Measurements from ENCODE around the gene TRMT61A. TPM values are rescaled to one million over a fixed set of nuclear protein-coding genes. Genes with fewer than 3 reads are reported as not detected.

TRMT61A gene
- total RNA-seq, 1 donor from 2014 or later = 9.0 TPM

DNA sequence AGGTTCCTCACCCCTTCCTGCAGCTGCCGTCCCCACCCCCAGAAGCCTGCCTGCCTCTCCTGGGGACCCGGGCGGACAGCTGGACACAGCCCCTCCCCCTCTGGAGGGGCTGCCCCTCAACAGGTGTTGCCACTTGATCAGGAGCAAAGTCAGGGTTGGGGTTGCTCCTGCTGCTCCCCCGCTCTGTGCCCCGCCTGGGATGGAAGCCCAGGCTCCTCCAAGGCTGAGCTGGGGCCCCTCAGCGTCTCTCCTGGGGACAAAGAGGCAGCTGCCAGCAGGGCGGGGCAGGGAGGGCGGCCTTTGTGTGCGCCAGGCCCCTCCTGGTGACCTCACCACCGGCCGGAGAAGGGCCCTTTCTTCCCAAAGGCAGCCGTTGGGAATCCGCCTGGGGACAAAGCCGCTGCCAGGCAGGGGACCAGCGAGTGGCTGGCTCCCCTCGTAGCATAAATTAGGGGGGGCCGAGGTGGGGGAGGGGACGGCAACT lies 13.7 kb downstream of the TRMT61A start:
- H3K4me3 ChIP-seq (ENCODE audit: low read depth, low read length) = no peak overlapping the region
- DNase-seq (ENCODE audit: low read depth) = no peak
- TF ChIP-seq, protein P1, sequence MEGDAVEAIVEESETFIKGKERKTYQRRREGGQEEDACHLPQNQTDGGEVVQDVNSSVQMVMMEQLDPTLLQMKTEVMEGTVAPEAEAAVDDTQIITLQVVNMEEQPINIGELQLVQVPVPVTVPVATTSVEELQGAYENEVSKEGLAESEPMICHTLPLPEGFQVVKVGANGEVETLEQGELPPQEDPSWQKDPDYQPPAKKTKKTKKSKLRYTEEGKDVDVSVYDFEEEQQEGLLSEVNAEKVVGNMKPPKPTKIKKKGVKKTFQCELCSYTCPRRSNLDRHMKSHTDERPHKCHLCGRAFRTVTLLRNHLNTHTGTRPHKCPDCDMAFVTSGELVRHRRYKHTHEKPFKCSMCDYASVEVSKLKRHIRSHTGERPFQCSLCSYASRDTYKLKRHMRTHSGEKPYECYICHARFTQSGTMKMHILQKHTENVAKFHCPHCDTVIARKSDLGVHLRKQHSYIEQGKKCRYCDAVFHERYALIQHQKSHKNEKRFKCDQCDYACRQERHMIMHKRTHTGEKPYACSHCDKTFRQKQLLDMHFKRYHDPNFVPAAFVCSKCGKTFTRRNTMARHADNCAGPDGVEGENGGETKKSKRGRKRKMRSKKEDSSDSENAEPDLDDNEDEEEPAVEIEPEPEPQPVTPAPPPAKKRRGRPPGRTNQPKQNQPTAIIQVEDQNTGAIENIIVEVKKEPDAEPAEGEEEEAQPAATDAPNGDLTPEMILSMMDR (conservative IDR thresholded peaks at IDR 0.05; ENCODE audit: low read depth, low read length) = no peak

DNA sequence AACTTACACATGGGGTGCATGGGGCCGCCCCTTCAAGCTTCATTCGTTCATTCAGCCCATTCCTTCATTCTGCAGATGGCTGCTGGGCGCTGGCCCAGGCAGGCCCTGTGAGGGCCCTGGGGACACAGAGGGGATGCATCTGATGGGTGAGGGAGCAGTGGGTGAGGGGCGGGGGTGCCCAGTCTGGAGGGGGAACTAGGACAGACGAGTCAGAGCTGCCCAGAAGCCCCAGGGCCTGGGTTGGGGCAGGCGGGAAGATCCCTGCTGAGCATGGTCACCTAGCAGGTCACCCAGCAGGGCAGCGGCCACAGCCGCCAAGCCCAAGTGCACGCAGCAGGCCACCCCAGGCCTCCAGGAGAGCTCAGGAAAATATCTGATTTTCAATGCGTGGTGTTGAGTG lies 14.1 kb downstream of the TRMT61A start:
- DNase-seq (ENCODE audit: low read depth) = no peak
- TF ChIP-seq, protein P1 (conservative IDR thresholded peaks at IDR 0.05; ENCODE audit: low read depth, low read length) = no peak
- H3K4me3 ChIP-seq (ENCODE audit: low read depth, low read length) = no peak overlapping the region

DNA sequence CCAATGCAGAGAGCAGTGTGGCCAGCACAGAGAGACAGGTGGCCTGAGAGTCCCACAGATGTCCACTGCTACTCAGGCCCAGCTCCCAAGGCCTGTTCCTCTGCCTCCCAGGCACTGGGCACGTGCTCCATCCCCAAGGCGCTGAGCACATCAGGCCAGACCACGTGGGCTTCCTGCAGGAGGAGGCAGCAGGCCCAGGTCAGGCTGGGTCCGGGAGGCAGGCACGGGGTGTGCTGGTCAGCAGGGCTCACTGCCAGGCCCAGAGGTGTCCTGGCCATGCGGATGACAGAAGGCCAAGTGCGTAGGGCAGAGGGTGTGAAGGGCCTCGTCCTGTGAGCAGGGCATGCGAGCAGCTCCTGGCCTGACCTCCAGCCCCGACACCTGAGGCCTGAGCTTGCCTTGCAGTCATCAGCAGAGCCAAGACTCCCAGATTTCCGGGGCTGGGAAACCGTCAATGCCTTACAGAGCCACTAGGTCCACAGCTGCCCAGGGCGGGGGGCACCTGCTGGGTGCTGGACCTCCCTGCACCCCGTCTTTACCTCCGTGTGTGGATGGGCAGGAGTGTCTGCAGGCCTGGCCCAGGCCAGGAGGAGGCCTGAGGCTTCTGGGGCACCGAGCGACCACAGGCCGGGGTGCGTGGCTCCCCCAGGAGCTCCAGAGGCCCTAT lies 14.9 kb downstream of the TRMT61A start:
- H3K4me3 ChIP-seq (ENCODE audit: low read depth, low read length) = no peak overlapping the region
- TF ChIP-seq, protein P1 (conservative IDR thresholded peaks at IDR 0.05; ENCODE audit: low read depth, low read length) = no peak
- no peak for DNase-seq (ENCODE audit: low read depth)

DNA sequence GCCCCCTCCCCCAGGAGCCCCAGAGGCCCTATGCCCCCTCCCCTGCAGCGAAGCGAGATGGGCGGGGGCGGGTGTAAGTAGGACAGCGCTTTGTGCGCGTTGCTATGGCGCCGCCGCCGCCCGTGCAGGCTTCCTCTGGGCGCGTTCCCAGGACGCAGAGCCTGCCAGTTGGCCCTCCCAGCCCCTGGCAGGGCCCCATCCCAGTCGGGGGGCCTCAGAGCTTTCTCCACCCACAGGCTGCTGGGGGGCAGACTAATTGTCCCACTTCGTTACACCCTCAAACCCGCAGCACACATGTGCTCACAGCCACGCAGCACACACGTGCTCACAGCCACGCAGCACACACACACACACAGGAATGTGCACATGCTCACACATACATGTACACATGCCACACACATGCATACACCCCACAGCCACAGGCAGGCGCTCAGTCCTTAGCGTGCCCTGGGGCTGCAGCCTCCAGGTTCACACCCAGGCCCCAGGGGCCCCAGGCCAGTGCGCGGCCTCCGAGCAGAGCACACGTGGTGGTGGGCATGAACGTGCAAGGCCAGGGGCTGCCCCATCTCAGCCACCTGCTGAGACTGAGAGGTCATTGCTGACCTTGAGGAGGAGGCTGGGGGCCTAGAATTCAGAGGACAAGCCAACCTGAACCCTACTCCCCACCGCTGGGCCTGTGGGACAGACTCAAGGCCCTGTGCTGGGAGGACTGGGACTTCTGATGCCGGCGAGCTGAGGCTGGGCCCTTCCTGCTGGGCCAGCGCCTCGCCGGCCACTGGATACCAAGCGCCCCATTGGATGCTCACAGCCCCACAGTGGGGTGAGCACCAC lies 15.6 kb downstream of the TRMT61A start:
- TF ChIP-seq, protein P1 (conservative IDR thresholded peaks at IDR 0.05; ENCODE audit: low read depth, low read length) = no peak
- H3K4me3 ChIP-seq (ENCODE audit: low read depth, low read length) = no peak overlapping the region
- DNase-seq (ENCODE audit: low read depth) = no peak

DNA sequence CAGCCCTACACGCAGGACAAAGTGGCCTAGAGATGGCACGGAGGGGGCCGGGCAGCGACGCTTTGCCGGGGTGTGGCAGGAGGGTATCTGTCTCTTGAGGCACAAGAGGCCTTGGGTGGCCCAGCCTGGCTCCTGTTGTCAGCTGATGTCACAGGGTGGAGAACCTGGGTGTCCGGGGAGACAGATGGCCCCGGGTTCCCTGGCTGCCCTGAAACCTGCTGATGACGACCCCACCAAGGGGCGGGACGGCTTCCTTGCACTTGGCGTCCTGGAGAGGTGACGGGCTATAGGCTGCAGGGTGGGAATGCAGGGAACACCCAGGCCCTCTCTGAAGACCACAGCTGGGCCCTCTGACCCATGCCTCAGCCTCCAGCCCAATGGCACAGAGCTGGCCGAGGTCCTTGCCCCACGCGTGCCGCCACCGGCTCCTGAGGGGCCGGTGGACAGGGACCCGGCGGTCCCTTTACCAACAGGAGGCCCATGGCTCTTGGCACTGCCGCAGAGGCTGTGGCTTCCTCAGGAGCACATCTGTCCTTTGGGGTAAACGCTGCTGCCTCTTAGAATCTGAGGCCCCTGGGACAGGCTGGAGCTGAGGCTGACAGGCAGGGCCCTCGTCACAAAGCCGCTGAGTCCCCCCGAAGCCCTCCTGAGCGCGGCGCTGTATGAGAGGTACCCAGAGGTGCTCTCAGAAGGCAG lies 16.4 kb downstream of the TRMT61A start:
- TF ChIP-seq, protein P1 (conservative IDR thresholded peaks at IDR 0.05; ENCODE audit: low read depth, low read length) = no peak
- no peak overlapping the region for H3K4me3 ChIP-seq (ENCODE audit: low read depth, low read length)
- no peak for DNase-seq (ENCODE audit: low read depth)

DNA sequence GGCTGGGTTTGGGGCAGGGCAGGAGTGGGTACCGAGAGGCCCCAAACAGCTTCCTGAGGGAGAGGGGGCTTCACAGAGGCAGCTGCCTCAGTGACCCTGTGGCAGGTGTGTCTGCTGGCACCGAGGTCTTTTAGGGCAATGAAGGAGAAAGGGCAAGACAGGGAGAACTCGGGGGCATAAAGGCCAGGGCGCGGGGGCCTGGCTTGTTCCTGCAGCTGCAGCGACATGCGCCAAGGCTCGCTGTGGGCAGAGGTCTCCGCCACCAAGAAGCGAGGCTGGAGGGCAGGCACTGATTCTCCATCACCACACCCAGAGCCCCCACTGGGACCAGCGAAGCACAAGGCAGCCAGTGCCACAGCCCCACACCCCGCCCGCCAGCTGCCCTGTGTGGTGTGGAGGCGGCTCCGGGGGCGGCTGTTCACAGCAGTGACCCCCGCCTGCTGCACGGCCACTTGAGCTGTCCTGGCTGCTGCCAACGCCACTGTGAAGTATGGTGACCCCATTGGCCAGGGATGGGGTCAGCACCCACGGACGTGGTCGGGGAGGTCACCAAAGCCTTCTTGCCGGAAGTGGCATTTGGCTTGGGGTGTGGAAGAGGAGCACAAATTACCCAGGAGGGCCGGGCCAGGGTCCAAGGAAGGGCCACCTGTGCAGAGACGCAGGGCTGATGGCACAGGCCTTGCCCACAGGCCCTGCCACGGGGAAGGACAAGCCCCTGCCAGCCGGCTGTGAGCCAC lies 17.1 kb downstream of the TRMT61A start:
- DNase-seq (ENCODE audit: low read depth) = no peak
- TF ChIP-seq, protein P1 (conservative IDR thresholded peaks at IDR 0.05; ENCODE audit: low read depth, low read length) = no peak

More for the DNA sequence above, 17.1 kb downstream of the TRMT61A start:
- H3K4me3 ChIP-seq (ENCODE audit: low read depth, low read length) = no peak overlapping the region

Data from epithelial cell of proximal tubule (primary cell).